AG20443 (cell line): ENCODE results near the gene MOCOS.
"Not testable (repeated sequence)": the region's sequence is repeated elsewhere in the genome, so short reads cannot be mapped to it uniquely, and the experiment has no call there.

ENCODE experiments used
- DNase-seq: peaks from one replicate; pipeline ENCODE4 v3.0.0; 2012; ENCODE audit warnings: low spot score, mixed read lengths

The MOCOS gene

GRCh38 chr18:36201765-36202164, 14.5 kb downstream of the MOCOS start:
- DNase-seq, result no peak

- DNase-seq, result no peak
Measured at GRCh38 chr18:36203360-36203895, 16.1 kb downstream of the MOCOS start.

GRCh38 chr18:36205166-36205565, 17.9 kb downstream of the MOCOS start:
- DNase-seq, result no peak

GRCh38 chr18:36207303-36207702, 20.0 kb downstream of the MOCOS start:
- DNase-seq, result no peak

- not testable (repeated sequence) for DNase-seq
Measured at GRCh38 chr18:36207969-36208368, 20.7 kb downstream of the MOCOS start.

GRCh38 chr18:36211612-36212065, 24.3 kb downstream of the MOCOS start:
- DNase-seq, result peak; percentile 84

GRCh38 chr18:36212301-36213171, 25.2 kb downstream of the MOCOS start:
- DNase-seq, result no peak

GRCh38 chr18:36214811-36215210, 27.5 kb downstream of the MOCOS start:
- DNase-seq, result no peak

GRCh38 chr18:36215577-36215976, 28.3 kb downstream of the MOCOS start:
- DNase-seq, result no peak

GRCh38 chr18:36217348-36217747, 30.1 kb downstream of the MOCOS start:
- DNase-seq, result no peak

- DNase-seq, result no peak
Measured at GRCh38 chr18:36229188-36229587, 41.9 kb downstream of the MOCOS start.

- not testable (repeated sequence) for DNase-seq
Measured at GRCh38 chr18:36240510-36240909, 53.2 kb downstream of the MOCOS start.

- DNase-seq, result no peak
Measured at GRCh38 chr18:36241831-36242230, 54.5 kb downstream of the MOCOS start.

- DNase-seq, result no peak
Measured at GRCh38 chr18:36247036-36247435, 59.7 kb downstream of the MOCOS start.

GRCh38 chr18:36249392-36249791, 62.1 kb downstream of the MOCOS start:
- DNase-seq, result no peak

- no peak for DNase-seq
Measured at GRCh38 chr18:36250827-36251226, 63.5 kb downstream of the MOCOS start.

GRCh38 chr18:36255072-36255698, 67.9 kb downstream of the MOCOS start:
- DNase-seq, result no peak

GRCh38 chr18:36256094-36256493, 68.8 kb downstream of the MOCOS start:
- DNase-seq, result no peak

GRCh38 chr18:36262971-36263370, 75.7 kb downstream of the MOCOS start:
- no peak for DNase-seq

GRCh38 chr18:36264283-36264682, 77.0 kb downstream of the MOCOS start:
- no peak for DNase-seq

GRCh38 chr18:36265015-36265414, 77.7 kb downstream of the MOCOS start:
- DNase-seq, result no peak

GRCh38 chr18:36269157-36269556, 81.9 kb downstream of the MOCOS start:
- no peak for DNase-seq

GRCh38 chr18:36271153-36271552, 83.9 kb downstream of the MOCOS start:
- no peak for DNase-seq
